Small intestine (tissue), 7 donors: Measurements from ENCODE around the gene NRXN3. TPM values are rescaled to one million over a fixed set of nuclear protein-coding genes. Genes with fewer than 3 reads are reported as not detected.

Experiments
- DNase-seq, 2 donors: peaks; one replicate each; pipeline versions ENCODE4 v3.0.0 to v3.0.0-alpha.2; 2013
- FAIRE-seq: peaks from 2 replicates; lab custom pipeline; 2012; peaks lifted over from hg19 to GRCh38; lab: Jason Lieb, UNC
- H3K27ac ChIP-seq, 3 donors: one replicate each; pipeline ENCODE4 v1.5.1; 2013; ENCODE audit warnings: low read length in 2 of 3, mild to moderate bottlenecking in 2 of 3, control low read depth in 1 of 3, inconsistent platforms in 1 of 3, low read depth in 1 of 3, moderate library complexity in 1 of 3
- H3K27me3 ChIP-seq, 3 donors: one replicate each; pipeline ENCODE4 v1.6.1; 2013; ENCODE audit warnings: low read length in 3 of 3, inconsistent platforms in 1 of 3; ENCODE audit not compliant: control insufficient read depth in 3 of 3, insufficient read depth in 3 of 3
- H3K36me3 ChIP-seq, 3 donors: one replicate each; pipeline ENCODE4 v1.6.1; 2013; ENCODE audit warnings: low read length in 3 of 3, inconsistent platforms in 1 of 3, low read depth in 1 of 3, mild to moderate bottlenecking in 1 of 3, moderate library complexity in 1 of 3; ENCODE audit not compliant: control insufficient read depth in 3 of 3, insufficient read depth in 2 of 3
- H3K4me1 ChIP-seq, 3 donors: one replicate each; pipeline ENCODE4 v1.6.1; 2013; ENCODE audit warnings: low read length in 2 of 3, inconsistent platforms in 1 of 3, low read depth in 1 of 3, mild to moderate bottlenecking in 1 of 3, moderate library complexity in 1 of 3; ENCODE audit not compliant: control insufficient read depth in 3 of 3, insufficient read depth in 2 of 3
- H3K4me3 ChIP-seq, 3 donors: one replicate each; pipeline ENCODE4 v1.5.1; 2013; ENCODE audit warnings: low read length in 3 of 3, control low read depth in 1 of 3, inconsistent platforms in 1 of 3, low read depth in 1 of 3, mild to moderate bottlenecking in 1 of 3, moderate library complexity in 1 of 3
- H3K9me3 ChIP-seq, 2 donors: one replicate each; pipeline ENCODE4 v1.6.1; 2013; ENCODE audit warnings: low read depth in 1 of 2, low read length in 1 of 2; ENCODE audit not compliant: control insufficient read depth in 2 of 2, insufficient read depth in 1 of 2
- WGBS, 3 donors: extraction: QIAGEN DNeasy Blood & Tissue Kit; methylation state at CpG; one replicate each; pipeline ENCODE4 v1.1.7; 2013; 5-methylcytosine and 5-hydroxymethylcytosine counted together
- polyA plus RNA-seq, 4 donors: library from polyadenylated mRNA; stranded (reverse) in 3 of 4; unstranded in 1 of 4; fragments of 200-250 nt in 3 of 4; fragments of 120-200 nt in 1 of 4; gene quantifications; one replicate each; pipeline versions ENCODE4 v1.2.1 to v1.2.3, GENCODE V29; 2013
- donor health status: healthy with polysubstance abuse.
- donor health status: control.
- donor health status: control.
- donor health status: Bipolar disorder and iron deficiency.
- donor health status: healthy.

Gene NRXN3
- polyA plus RNA-seq, 4 donors, result 2.3 TPM; not detected in 2

GRCh38 chr14:79708426-79709388 is 1538.5 kb downstream of the NRXN3 start:
- no peak for DNase-seq
- no peaks in the 10 kb centered on the region for H3K27me3 ChIP-seq
- H3K4me1 ChIP-seq, result peaks cover 0 to 23% (median 0%) of the 10 kb centered on the region in 3 donors
- no peaks in the 10 kb centered on the region for H3K36me3 ChIP-seq
- 47 to 60% (median 57%) methylated on average over 9 of the region's 9 CpGs for WGBS, 3 donors
- H3K27ac ChIP-seq, result no peak overlapping the region
- FAIRE-seq, result no peak
- H3K4me3 ChIP-seq, result no peak overlapping the region
- H3K9me3 ChIP-seq, result no peaks in the 10 kb centered on the region

DNA sequence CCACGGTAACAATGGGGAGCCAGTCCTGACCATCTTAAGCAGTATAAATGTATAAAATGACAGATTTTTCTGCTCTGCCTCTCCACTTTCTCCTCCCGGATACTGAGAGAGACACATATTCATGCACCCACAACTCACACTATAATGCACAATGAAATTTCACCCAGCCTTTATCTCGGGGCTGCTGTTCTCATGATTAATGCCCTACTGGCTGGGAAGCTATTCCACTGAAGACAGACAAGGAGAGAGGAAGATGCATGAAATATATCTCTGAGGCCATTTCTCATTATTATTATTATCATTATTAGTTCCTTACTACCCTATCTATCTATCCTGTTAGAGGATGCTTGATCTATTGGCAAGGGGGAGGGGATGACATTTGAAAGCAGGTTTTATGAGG is 1539.4 kb downstream of the NRXN3 start:
- H3K27me3 ChIP-seq, result no peaks in the 10 kb centered on the region
- no peaks in the 10 kb centered on the region for H3K9me3 ChIP-seq
- 66 to 81% (median 80%) methylated on average over 3 of the region's 3 CpGs for WGBS, 3 donors
- no peak overlapping the region for H3K27ac ChIP-seq
- no peak for FAIRE-seq
- H3K4me1 ChIP-seq, result peaks cover 0 to 16% (median 0%) of the 10 kb centered on the region in 3 donors
- no peak overlapping the region for H3K4me3 ChIP-seq
- no peak for DNase-seq
- no peaks in the 10 kb centered on the region for H3K36me3 ChIP-seq

DNA sequence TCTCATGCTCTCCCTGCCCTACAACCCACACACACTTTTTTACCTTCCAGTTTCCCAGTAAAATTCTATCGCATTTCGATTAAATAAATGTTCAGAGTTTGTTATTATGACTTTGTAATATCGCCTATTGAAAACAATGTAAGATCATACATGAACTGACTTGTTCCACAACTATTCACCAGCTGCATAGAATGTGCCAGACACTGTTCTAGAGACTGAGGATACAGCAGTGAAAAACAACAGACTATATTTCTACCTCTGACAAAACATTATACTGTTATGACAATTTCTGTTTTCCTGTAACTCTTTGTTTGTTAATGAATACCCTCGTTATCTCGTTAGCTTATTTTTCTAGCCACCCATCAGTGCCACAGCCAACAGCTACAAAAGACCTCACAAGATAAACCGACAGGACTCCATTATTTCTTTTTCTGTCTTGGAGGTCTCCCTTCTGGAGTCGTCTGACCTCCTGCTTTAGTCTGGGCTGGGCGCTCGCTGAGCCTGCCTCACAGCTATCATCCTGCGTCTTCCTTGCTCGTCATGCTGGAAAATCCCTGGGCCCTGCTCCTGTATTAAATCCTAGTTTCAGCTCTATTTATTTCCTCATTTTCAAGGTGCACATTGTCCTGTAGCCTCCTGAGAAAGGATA is 1542.3 kb downstream of the NRXN3 start:
- DNase-seq (no peak), FAIRE-seq (no peak)
- H3K27ac ChIP-seq, result no peak overlapping the region
- no peaks in the 10 kb centered on the region for H3K27me3 ChIP-seq
- WGBS, 3 donors, result 74 to 91% (median 90%) methylated on average over 11 of the region's 11 CpGs
- H3K4me1 ChIP-seq, result no peaks in the 10 kb centered on the region
- no peaks in the 10 kb centered on the region for H3K9me3 ChIP-seq
- no peaks in the 10 kb centered on the region for H3K36me3 ChIP-seq
- H3K4me3 ChIP-seq, result no peak overlapping the region

DNA sequence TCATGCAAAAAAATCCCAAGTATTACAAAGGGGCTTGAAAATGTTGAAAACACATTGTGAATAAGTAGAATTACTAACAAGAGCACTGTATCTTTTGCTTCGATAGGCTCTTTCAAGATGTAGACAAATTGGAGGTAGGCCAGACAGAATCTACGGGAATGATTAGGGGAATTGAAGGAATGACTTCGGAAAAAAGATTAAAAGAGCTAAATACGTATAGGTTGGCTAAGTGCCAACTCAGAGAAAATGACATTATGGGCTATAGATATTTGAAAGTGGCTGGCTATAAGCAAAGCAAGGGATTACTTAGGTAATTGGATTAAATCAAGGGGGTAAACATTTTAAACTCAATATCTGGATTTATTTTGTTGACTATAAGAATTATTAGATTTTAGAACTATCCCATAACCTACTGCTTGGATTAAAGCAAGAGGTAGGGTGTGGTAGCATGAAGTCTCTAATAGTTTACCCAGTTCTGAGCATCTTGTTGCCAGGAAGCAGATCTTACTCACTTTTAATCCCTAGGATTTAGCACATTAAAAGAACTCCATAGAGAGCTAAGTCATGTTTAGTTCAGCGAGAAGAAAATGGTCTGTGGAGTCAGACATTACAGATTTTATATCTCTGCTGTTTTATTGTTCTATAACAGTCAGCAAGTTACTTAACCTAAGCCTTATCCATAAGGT is 1551.4 kb downstream of the NRXN3 start:
- Histone ChIP-seq H3K4me1 (no peaks in the 10 kb centered on the region), H3K27ac (no peak overlapping the region), H3K4me3 (no peak overlapping the region), H3K9me3 (no peaks in the 10 kb centered on the region), H3K27me3 (no peaks in the 10 kb centered on the region), H3K36me3 (no peaks in the 10 kb centered on the region)
- 64 to 84% (median 64%) methylated on average over 5 of the region's 5 CpGs for WGBS, 3 donors
- FAIRE-seq (no peak), DNase-seq (no peak)

- peak; percentile 18 to 23 for DNase-seq
- Histone ChIP-seq H3K27ac (no peak overlapping the region), H3K4me3 (no peak overlapping the region), H3K36me3 (no peaks in the 10 kb centered on the region), H3K9me3 (no peaks in the 10 kb centered on the region), H3K27me3 (no peaks in the 10 kb centered on the region), H3K4me1 (peaks cover 0 to 3% (median 0%) of the 10 kb centered on the region in 3 donors)
- FAIRE-seq, result no peak
- 26 to 68% (median 37%) methylated on average over 7 of the region's 7 CpGs for WGBS, 3 donors
Measured at GRCh38 chr14:79724934-79725717, 1555.0 kb downstream of the NRXN3 start.

- Histone ChIP-seq H3K4me3 (no peak overlapping the region), H3K9me3 (no peaks in the 10 kb centered on the region), H3K36me3 (no peaks in the 10 kb centered on the region), H3K4me1 (peaks cover 0 to 3% (median 0%) of the 10 kb centered on the region in 3 donors), H3K27ac (no peak overlapping the region), H3K27me3 (peaks cover 0 to 3% (median 0%) of the 10 kb centered on the region in 3 donors)
- 15 to 55% (median 31%) methylated on average over 3 of the region's 3 CpGs for WGBS, 3 donors
- DNase-seq, result peak in 1 of 2 donors; percentile 25
- no peak for FAIRE-seq
Measured at GRCh38 chr14:79727900-79728299, 1557.7 kb downstream of the NRXN3 start.

- Histone ChIP-seq H3K4me3 (no peak overlapping the region), H3K4me1 (peaks cover 0 to 3% (median 0%) of the 10 kb centered on the region in 3 donors), H3K36me3 (no peaks in the 10 kb centered on the region), H3K27ac (no peak overlapping the region), H3K27me3 (peaks cover 0 to 3% (median 0%) of the 10 kb centered on the region in 3 donors), H3K9me3 (no peaks in the 10 kb centered on the region)
- DNase-seq (peak in 1 of 2 donors; percentile 14), FAIRE-seq (no peak)
- WGBS, 3 donors, result 24 to 52% (median 25%) methylated on average over 3 of the region's 3 CpGs
Measured at GRCh38 chr14:79728331-79728730, 1558.2 kb downstream of the NRXN3 start.
